ENCODE measurements around the gene SCGB3A2.
"Not testable (repeated sequence)": the region's sequence is repeated elsewhere in the genome, so short reads cannot be mapped to it uniquely, and the experiment has no call there.

The SCGB3A2 gene

DNA sequence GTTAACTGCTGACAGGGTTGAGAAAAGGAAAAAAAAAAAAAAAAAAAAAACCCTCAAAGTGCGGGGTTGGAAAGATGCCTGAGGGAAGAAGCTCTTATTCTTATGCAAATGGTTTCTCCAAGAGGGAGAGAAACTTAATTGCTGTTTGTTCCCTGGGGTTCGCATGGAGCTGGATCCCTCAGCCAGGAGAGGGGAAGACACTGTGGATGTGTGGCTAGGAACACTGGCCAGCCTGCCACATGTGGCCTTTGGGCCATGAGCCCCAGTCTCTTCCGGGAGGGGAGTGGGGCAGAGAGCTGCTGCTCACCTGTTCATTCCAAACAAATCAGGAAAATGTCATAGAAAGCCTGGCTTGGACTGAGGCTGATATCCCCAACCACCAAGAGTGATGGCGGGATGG is 9.4 kb upstream of the SCGB3A2 start:
- TF ChIP-seq, protein P1, sequence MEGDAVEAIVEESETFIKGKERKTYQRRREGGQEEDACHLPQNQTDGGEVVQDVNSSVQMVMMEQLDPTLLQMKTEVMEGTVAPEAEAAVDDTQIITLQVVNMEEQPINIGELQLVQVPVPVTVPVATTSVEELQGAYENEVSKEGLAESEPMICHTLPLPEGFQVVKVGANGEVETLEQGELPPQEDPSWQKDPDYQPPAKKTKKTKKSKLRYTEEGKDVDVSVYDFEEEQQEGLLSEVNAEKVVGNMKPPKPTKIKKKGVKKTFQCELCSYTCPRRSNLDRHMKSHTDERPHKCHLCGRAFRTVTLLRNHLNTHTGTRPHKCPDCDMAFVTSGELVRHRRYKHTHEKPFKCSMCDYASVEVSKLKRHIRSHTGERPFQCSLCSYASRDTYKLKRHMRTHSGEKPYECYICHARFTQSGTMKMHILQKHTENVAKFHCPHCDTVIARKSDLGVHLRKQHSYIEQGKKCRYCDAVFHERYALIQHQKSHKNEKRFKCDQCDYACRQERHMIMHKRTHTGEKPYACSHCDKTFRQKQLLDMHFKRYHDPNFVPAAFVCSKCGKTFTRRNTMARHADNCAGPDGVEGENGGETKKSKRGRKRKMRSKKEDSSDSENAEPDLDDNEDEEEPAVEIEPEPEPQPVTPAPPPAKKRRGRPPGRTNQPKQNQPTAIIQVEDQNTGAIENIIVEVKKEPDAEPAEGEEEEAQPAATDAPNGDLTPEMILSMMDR (IDR thresholded peaks at IDR 0.05; ENCODE audit: unreplicated experiment in 3 of 3), result no peak
- H3K9me3 Mint-ChIP-seq, result no peaks in the 10 kb centered on the region
- H3K27ac Mint-ChIP-seq, result no peak overlapping the region
- H3K27me3 Mint-ChIP-seq (ENCODE audit: low read depth), result peaks cover 53% of the 10 kb centered on the region
- H3K4me1 Mint-ChIP-seq, result peaks cover 8% of the 10 kb centered on the region
- H3K36me3 Mint-ChIP-seq (ENCODE audit: low read depth), result no peaks in the 10 kb centered on the region
- no peak overlapping the region for H3K4me3 Mint-ChIP-seq

DNA sequence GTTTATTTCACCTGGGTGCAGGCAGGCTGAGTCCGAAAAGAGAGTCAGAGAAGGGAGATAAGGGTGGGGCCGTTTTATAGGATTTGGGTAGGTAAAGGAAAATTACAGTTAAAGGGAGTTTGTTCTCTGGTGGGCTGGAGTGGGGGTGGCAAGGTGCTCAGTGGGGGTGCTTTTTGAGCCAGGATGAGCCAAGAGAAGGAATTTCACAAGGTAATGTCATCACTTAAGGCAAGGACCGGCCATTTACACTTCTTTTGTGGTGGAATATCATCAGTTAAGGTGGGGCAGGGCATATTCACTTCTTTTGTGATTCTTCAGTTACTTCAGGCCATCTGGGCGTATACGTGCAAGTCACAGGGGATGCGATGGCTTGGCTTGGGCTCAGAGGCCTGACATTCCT is 8.6 kb upstream of the SCGB3A2 start:
- not testable (repeated sequence) for H3K27ac Mint-ChIP-seq; H3K4me3 Mint-ChIP-seq; H3K9me3 Mint-ChIP-seq; H3K4me1 Mint-ChIP-seq; H3K36me3 Mint-ChIP-seq (ENCODE audit: low read depth)
- H3K27me3 Mint-ChIP-seq (ENCODE audit: low read depth), result peaks cover 56% of the 10 kb centered on the region

DNA sequence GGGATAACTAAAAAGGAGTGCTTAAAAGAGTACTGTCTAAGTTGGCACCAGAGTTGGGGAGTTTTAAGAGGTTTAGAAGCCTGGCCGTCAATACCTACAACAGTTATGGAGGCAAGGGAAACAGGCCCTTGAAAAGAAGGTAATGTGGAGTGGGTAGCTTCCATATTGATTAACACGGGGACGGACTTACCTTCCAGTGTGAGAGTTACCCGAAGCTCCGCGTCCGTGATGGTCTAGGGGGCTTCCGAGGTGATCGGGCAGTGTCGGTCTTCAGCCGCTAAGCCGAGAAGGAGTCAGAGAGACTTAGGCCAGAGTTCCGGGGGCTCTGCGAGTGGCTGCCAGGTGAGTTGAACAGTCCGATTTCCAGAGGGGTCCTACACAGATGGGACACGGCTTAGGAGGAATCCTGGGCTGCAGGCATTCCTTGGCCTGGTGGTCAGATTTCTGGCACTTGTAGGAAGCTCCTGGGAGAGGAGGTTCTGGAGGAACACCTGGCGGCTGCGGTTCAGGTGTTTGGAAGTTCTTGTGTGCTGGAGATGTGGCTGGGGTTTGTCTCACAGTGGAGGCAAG is 6.4 kb upstream of the SCGB3A2 start:
- not testable (repeated sequence) for H3K4me1 Mint-ChIP-seq; H3K27ac Mint-ChIP-seq; H3K9me3 Mint-ChIP-seq; H3K36me3 Mint-ChIP-seq (ENCODE audit: low read depth); H3K4me3 Mint-ChIP-seq
- H3K27me3 Mint-ChIP-seq (ENCODE audit: low read depth), result peaks cover 61% of the 10 kb centered on the region

DNA sequence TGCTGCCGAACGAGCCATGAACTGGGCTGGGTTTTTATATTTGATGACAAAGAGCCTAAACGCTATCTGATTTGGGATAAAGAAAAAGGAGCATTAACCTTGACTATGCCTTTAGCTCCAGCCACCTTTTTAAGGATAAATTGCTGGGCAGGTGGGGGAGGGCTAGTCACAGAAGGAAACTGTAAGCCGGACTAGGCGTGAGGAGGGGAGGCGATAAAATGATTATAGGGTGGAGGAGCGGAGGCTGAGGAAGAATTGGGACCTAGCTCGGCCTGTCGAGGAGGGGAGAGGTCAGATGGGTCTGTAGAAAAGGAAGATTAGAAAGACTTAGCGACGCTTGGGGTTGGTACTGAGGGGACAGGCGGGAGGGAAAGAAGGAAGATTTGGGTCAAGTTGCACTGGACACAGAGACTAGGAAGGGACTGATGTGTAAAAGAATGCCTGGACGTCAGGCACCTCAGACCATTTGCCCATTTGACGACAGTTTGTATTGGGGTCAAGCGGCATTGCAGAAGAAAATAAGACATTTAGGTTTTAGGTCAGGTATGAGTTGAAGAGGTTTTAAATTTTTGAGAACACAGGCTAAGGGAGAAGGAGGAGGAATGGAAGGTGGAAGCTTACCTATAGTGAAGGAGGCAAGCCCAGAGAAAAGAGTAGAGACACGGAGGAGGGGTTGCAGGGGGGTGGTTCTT is 5.6 kb upstream of the SCGB3A2 start:
- not testable (repeated sequence) for H3K9me3 Mint-ChIP-seq; H3K4me3 Mint-ChIP-seq; H3K4me1 Mint-ChIP-seq; H3K27ac Mint-ChIP-seq; H3K36me3 Mint-ChIP-seq (ENCODE audit: low read depth)
- peaks cover 61% of the 10 kb centered on the region for H3K27me3 Mint-ChIP-seq (ENCODE audit: low read depth)

DNA sequence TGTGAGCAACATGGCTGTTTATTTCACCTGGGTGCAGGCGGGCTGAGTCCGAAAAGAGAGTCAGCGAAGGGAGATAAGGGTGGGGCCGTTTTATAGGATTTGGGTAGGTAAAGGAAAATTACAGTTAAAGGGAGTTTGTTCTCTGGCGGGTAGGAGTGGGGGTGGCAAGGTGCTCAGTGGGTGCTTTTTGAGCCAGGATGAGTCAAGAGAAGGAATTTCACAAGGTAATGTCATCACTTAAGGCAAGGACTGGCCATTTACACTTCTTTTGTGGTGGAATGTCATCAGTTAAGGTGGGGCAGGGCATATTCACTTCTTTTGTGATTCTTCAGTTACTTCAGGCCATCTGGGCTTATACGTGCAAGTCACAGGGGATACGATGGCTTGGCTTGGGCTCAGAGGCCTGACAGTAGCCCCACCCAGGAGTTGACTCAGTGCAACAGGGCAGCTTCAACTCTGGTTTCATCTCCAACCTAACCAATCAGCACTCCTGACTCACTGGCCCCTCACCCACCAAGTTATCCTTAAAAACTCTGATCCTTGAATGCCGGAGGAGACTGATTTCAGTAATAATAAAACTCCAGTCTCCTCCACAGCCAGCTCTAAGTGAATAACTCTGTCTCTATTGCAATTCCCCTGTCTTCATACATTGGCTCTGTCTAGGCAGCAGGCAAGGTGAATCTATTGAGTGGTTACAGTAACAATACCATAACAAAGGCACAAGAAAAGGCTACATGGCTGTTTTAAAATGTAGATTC is 4.2 kb upstream of the SCGB3A2 start:
- H3K9me3 Mint-ChIP-seq; H3K4me3 Mint-ChIP-seq; H3K4me1 Mint-ChIP-seq; H3K36me3 Mint-ChIP-seq (ENCODE audit: low read depth): not testable (repeated sequence)
- peaks cover 54% of the 10 kb centered on the region for H3K27me3 Mint-ChIP-seq (ENCODE audit: low read depth)
- H3K27ac Mint-ChIP-seq, result peak overlapping the region in 1 of 3 experiments; percentile 19

DNA sequence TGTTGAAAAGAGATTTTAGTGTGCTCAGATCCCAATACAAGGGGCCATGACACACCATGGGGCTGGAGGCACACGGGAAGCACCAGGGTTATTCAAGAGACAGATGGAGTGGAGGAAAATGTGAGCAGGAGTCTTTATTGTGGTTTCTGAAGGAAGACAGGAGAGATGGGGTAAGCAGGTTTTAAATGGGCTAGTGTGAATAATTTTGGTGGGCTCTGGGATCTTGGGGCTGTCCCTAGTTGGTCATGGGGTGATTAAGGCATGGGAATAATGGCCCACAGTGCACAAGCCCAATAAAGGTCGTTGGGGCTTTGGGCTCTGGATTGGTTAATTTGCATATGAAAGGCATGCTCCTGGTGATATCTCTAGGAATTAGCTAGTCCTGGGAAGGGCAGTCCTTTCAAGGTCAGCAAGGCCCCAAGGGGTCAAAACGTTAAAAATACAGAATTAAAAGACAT is 3.6 kb upstream of the SCGB3A2 start:
- peaks cover 48% of the 10 kb centered on the region for H3K27me3 Mint-ChIP-seq (ENCODE audit: low read depth)
- TF ChIP-seq, protein P1 (IDR thresholded peaks at IDR 0.05; ENCODE audit: unreplicated experiment in 3 of 3), result no peak
- no peaks in the 10 kb centered on the region for H3K9me3 Mint-ChIP-seq
- H3K36me3 Mint-ChIP-seq (ENCODE audit: low read depth), result no peaks in the 10 kb centered on the region
- no peaks in the 10 kb centered on the region for H3K4me1 Mint-ChIP-seq
- H3K27ac Mint-ChIP-seq, result peak overlapping the region in 1 of 3 experiments; percentile 19
- H3K4me3 Mint-ChIP-seq, result no peak overlapping the region

DNA sequence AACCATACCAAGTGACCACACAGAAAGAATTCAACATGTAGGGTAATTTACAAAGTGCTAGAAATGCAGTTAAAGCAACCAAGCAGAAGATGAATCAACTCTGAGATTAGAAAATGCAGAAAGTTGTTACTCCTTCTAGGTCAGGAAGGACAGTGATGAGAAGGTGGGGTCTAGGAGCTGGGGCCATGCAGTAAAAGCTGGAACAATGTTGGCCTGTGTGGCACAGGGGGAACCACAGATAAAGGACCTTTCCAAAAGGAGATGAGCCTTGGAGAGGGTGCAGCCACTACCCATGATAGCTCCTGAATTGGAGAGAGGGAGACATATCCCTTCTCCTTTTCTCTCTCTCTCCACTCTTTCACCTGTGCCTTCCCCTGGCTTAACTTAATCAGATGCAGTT is 2.4 kb upstream of the SCGB3A2 start:
- peak overlapping the region; percentile 32 to 85 (median 55) for H3K27ac Mint-ChIP-seq
- H3K4me3 Mint-ChIP-seq, result no peak overlapping the region
- H3K27me3 Mint-ChIP-seq (ENCODE audit: low read depth), result peaks cover 37% of the 10 kb centered on the region
- no peaks in the 10 kb centered on the region for H3K4me1 Mint-ChIP-seq
- no peaks in the 10 kb centered on the region for H3K9me3 Mint-ChIP-seq
- H3K36me3 Mint-ChIP-seq (ENCODE audit: low read depth), result no peaks in the 10 kb centered on the region
- TF ChIP-seq, protein P1 (IDR thresholded peaks at IDR 0.05; ENCODE audit: unreplicated experiment in 3 of 3), result no peak

DNA sequence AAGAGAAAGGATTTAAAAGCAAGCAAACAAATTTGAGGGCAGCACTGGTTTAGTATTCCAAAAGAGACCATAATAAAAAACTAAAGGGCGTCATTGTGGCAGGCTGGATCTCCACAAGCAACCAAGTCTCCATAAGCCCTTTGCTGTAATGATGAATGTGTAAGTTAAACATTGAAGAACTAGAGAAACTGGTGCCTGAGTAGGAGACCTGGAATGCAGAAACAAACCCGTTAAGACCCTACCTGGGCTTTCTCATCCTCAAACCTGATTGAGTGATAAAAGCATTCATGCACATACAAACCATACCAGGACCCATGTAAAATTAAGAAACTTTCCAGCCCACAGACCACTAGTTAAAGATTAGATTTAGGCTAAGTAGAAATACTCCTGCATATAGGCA is 1.9 kb upstream of the SCGB3A2 start:
- Mint-ChIP-seq H3K4me3 (no peak overlapping the region), H3K27me3 (ENCODE audit: low read depth) (peaks cover 32% of the 10 kb centered on the region), H3K4me1 (no peaks in the 10 kb centered on the region), H3K36me3 (ENCODE audit: low read depth) (no peaks in the 10 kb centered on the region), H3K27ac (peak overlapping the region; percentile 32 to 85 (median 55)), H3K9me3 (no peaks in the 10 kb centered on the region)
- TF ChIP-seq, protein P1 (IDR thresholded peaks at IDR 0.05; ENCODE audit: unreplicated experiment in 3 of 3), result no peak

All from nephron (organoid).